ENCODE data around the gene UBAC2.

Gene UBAC2

GRCh38 chr13:99158846-99159245 lies 41.8 kb upstream of the UBAC2 start:
- TF ChIP-seq CTCF (conservative IDR thresholded peaks at IDR 0.05; ENCODE audit: low read length): no peak
- H3K4me3 ChIP-seq (ENCODE audit: low read length): no peak overlapping the region
- no peak for DNase-seq (ENCODE audit: low read depth)

- H3K4me3 ChIP-seq (ENCODE audit: low read length): no peak overlapping the region
- no peak for DNase-seq (ENCODE audit: low read depth)
- TF ChIP-seq CTCF (conservative IDR thresholded peaks at IDR 0.05; ENCODE audit: low read length): no peak
Measured at GRCh38 chr13:99159331-99160061, 41.2 kb upstream of the UBAC2 start.

- no peak for TF ChIP-seq CTCF (conservative IDR thresholded peaks at IDR 0.05; ENCODE audit: low read length)
- no peak overlapping the region for H3K4me3 ChIP-seq (ENCODE audit: low read length)
- no peak for DNase-seq (ENCODE audit: low read depth)
Measured at GRCh38 chr13:99160415-99160814, 40.2 kb upstream of the UBAC2 start.

- TF ChIP-seq CTCF (conservative IDR thresholded peaks at IDR 0.05; ENCODE audit: low read length): no peak
- DNase-seq (ENCODE audit: low read depth): no peak
- H3K4me3 ChIP-seq (ENCODE audit: low read length): no peak overlapping the region
Measured at GRCh38 chr13:99161512-99161911, 39.1 kb upstream of the UBAC2 start.

- no peak for TF ChIP-seq CTCF (conservative IDR thresholded peaks at IDR 0.05; ENCODE audit: low read length)
- DNase-seq (ENCODE audit: low read depth): no peak
- H3K4me3 ChIP-seq (ENCODE audit: low read length): no peak overlapping the region
Measured at GRCh38 chr13:99162567-99163361, 37.9 kb upstream of the UBAC2 start.

GRCh38 chr13:99164226-99164625 lies 36.4 kb upstream of the UBAC2 start:
- no peak overlapping the region for H3K4me3 ChIP-seq (ENCODE audit: low read length)
- TF ChIP-seq CTCF (conservative IDR thresholded peaks at IDR 0.05; ENCODE audit: low read length): no peak
- DNase-seq (ENCODE audit: low read depth): no peak

Data from AG10803 (cell line).